Prostate gland (tissue), 2 donors: ENCODE data around the gene DTX3L. TPM values are rescaled to one million over a fixed set of nuclear protein-coding genes. Genes with fewer than 3 reads are reported as not detected.
A peak's percentile ranks its signal among the peaks of the same experiment; 100 is the strongest.

Source experiments
- DNase-seq: peaks from one replicate; pipeline ENCODE4 v3.0.0-alpha.2; 2019; ENCODE audit warnings: low spot score
- H3K27ac ChIP-seq, 2 donors: fragments of 200-600 bp; sonication (generic); 2 replicates each; pipeline ENCODE4 v1.5.1; 2017 to 2019
- H3K27me3 ChIP-seq: fragments of 200-600 bp; sonication (generic); replicated peaks from 2 replicates; pipeline ENCODE4 v1.5.1; 2019; ENCODE audit not compliant: insufficient read depth
- H3K36me3 ChIP-seq, 2 donors: fragments of 200-600 bp; sonication (generic); 1 replicate in 1 of 2; 2 replicates in 1 of 2; pipeline versions ENCODE4 v1.5.1 to v1.8.1; 2017 to 2019
- H3K4me1 ChIP-seq: fragments of 200-600 bp; sonication (generic); replicated peaks from 2 replicates; pipeline ENCODE4 v1.5.1; 2019
- H3K4me3 ChIP-seq, 2 donors: fragments of 200-600 bp; sonication (generic); 2 replicates each; pipeline ENCODE4 v1.5.1; 2017 to 2019
- H3K9me3 ChIP-seq: fragments of 200-600 bp; sonication (generic); 2 replicates; pipeline ENCODE4 v1.5.1; 2017
- POLR2A ChIP-seq: fragments of 450-650 bp; IDR thresholded peaks from one replicate; pipeline ENCODE4 v1.6.1; 2016; ENCODE audit warnings: antibody characterized with exemption, mild to moderate bottlenecking
- POLR2AphosphoS5 ChIP-seq: sonication (generic); formaldehyde crosslinking; IDR thresholded peaks from one replicate; pipeline ENCODE4 v1.6.1; 2017; ENCODE audit warnings: antibody characterized with exemption
- WGBS: methylation state at CpG from one replicate; pipeline ENCODE4 v1.1.5; 2018; 5-methylcytosine and 5-hydroxymethylcytosine counted together
- intact Hi-C: fragments of 100-400 bp; cut with DNase I; formaldehyde crosslinking; loops from one replicate; pipeline ENCODE4 v1.14.2; 2022
- total RNA-seq, 2 donors: library from RNA; depleted of rRNA; stranded (reverse); fragments of >200 nt; gene quantifications; one replicate each; pipeline ENCODE4 v1.1.0, GENCODE V29; 2016
- TF ChIP-seq, protein P1 (sequence below), 4 experiments: fragments of 200-600 bp in 2 of 4; fragments of 450-650 bp in 2 of 4; sonication (generic) in 2 of 4; IDR thresholded peaks; 1 replicate in 3 of 4; 2 replicates in 1 of 4; pipeline ENCODE4 v1.5.1; 2016 to 2019; ENCODE audit warnings: antibody characterized with exemption in 4 of 4, mild to moderate bottlenecking in 2 of 4, moderate library complexity in 2 of 4

DTX3L gene
- total RNA-seq, 2 donors from 2014 or later = 22.8 to 46.3 TPM

DNA sequence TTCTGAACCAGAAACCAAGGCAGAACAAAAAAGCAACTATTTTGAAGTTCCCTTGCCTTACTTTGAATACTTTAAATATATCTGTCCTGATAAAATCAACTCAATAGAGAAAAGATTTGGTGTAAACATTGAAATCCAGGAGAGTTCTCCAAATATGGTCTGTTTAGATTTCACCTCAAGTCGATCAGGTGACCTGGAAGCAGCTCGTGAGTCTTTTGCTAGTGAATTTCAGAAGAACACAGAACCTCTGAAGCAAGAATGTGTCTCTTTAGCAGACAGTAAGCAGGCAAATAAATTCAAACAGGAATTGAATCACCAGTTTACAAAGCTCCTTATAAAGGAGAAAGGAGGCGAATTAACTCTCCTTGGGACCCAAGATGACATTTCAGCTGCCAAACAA, 4.6 kb downstream of the DTX3L start:
- Histone ChIP-seq H3K4me1 (no peaks in the 10 kb centered on the region), H3K27me3 (no peaks in the 10 kb centered on the region), H3K9me3 (no peaks in the 10 kb centered on the region), H3K4me3 (no peak overlapping the region), H3K36me3 (no peaks in the 10 kb centered on the region), H3K27ac (peak overlapping the region in 1 of 2 donors; percentile 30)
- intact Hi-C loops = no loop called here
- DNase-seq = peak; percentile 33
- WGBS = 33% methylated on average over 3 of the region's 3 CpGs
- TF ChIP-seq POLR2A = no peak
- TF ChIP-seq, protein P1, sequence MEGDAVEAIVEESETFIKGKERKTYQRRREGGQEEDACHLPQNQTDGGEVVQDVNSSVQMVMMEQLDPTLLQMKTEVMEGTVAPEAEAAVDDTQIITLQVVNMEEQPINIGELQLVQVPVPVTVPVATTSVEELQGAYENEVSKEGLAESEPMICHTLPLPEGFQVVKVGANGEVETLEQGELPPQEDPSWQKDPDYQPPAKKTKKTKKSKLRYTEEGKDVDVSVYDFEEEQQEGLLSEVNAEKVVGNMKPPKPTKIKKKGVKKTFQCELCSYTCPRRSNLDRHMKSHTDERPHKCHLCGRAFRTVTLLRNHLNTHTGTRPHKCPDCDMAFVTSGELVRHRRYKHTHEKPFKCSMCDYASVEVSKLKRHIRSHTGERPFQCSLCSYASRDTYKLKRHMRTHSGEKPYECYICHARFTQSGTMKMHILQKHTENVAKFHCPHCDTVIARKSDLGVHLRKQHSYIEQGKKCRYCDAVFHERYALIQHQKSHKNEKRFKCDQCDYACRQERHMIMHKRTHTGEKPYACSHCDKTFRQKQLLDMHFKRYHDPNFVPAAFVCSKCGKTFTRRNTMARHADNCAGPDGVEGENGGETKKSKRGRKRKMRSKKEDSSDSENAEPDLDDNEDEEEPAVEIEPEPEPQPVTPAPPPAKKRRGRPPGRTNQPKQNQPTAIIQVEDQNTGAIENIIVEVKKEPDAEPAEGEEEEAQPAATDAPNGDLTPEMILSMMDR (IDR thresholded peaks at IDR 0.05) = no peak
- TF ChIP-seq POLR2AphosphoS5 = peak; percentile 49

- no peaks in the 10 kb centered on the region for H3K27me3 ChIP-seq
- peak; percentile 48 for DNase-seq
- H3K27ac ChIP-seq = peak overlapping the region; percentile 22 to 57
- H3K4me1 ChIP-seq = no peaks in the 10 kb centered on the region
- H3K9me3 ChIP-seq = no peaks in the 10 kb centered on the region
- TF ChIP-seq, protein P1 (IDR thresholded peaks at IDR 0.05) = peak in 1 of 4 experiments; percentile 17
- TF ChIP-seq POLR2A (peak; percentile 4), POLR2AphosphoS5 (peak; percentile 43)
- H3K36me3 ChIP-seq = no peaks in the 10 kb centered on the region
- WGBS = 22% methylated on average over 3 of the region's 3 CpGs
- H3K4me3 ChIP-seq = no peak overlapping the region
- intact Hi-C loops = no loop called here
Observed at GRCh38 chr3:122572940-122573412, 8.8 kb downstream of the DTX3L start.

GRCh38 chr3:122576174-122576940, 12.2 kb downstream of the DTX3L start:
- TF ChIP-seq, protein P1 (IDR thresholded peaks at IDR 0.05) = no peak
- TF ChIP-seq POLR2A = no peak
- intact Hi-C loops = no loop called here
- no peaks in the 10 kb centered on the region for H3K9me3 ChIP-seq
- WGBS = 76% methylated on average over 8 of the region's 8 CpGs
- H3K36me3 ChIP-seq = no peaks in the 10 kb centered on the region
- no peak overlapping the region for H3K4me3 ChIP-seq
- DNase-seq = no peak
- no peak overlapping the region for H3K27ac ChIP-seq
- H3K4me1 ChIP-seq = no peaks in the 10 kb centered on the region
- no peaks in the 10 kb centered on the region for H3K27me3 ChIP-seq

GRCh38 chr3:122577409-122578031, 13.4 kb downstream of the DTX3L start, which contains the start of gene PARP15:
Gene PARP15, plus strand, starts transcription at chr3:122577650. Its CDS starts 18 bp downstream, at chr3:122577668.
- DNase-seq = no peak
- WGBS = 8% methylated on average over 39 of the region's 40 CpGs
- intact Hi-C loops = no loop called here
- Histone ChIP-seq H3K4me3 (peak within 1 kb of the TSS; percentile 23 to 33), H3K27ac (no peak within 1 kb of the TSS), H3K4me1 (no peaks in the 10 kb centered on the region), H3K27me3 (no peaks in the 10 kb centered on the region), H3K9me3 (no peaks in the 10 kb centered on the region), H3K36me3 (no peaks in the 10 kb centered on the region)
- no peak for TF ChIP-seq POLR2AphosphoS5
- TF ChIP-seq, protein P1 (IDR thresholded peaks at IDR 0.05) = no peak
- no peak for TF ChIP-seq POLR2A
